SK-N-MC (cell line): ENCODE results near the gene NT5C1B.

Experiments used
- EZH2 ChIP-seq: fragments of 200-600 bp; sonication (generic); IDR thresholded peaks from one replicate; pipeline ENCODE4 v1.6.1; 2017; ENCODE audit warnings: antibody characterized with exemption
- FOXP2 ChIP-seq: optimal IDR thresholded peaks from 2 replicates; pipeline ENCODE3; 2011; ENCODE audit warnings: mild to moderate bottlenecking, moderate library complexity; ENCODE audit not compliant: insufficient read depth; ENCODE audit errors: extremely low read length, control extremely low read depth
- POLR2AphosphoS5 ChIP-seq: IDR thresholded peaks from 2 replicates; pipeline ENCODE4 v1.6.1; 2012; ENCODE audit warnings: mild to moderate bottlenecking, low read depth, low read length, borderline replicate concordance

- TF ChIP-seq EZH2 (no peak), FOXP2 (no peak), POLR2AphosphoS5 (no peak)
Measured at GRCh38 chr2:18625563-18625962, 36.2 kb upstream of the NT5C1B start.
